ENCODE measurements around the gene CACNA1C. TPM values are rescaled to one million over a fixed set of nuclear protein-coding genes. Genes with fewer than 3 reads are reported as not detected.

CACNA1C gene
- total RNA-seq, 3 donors from 2014 or later = 2.6 to 11.8 (median 9.5) TPM

DNA sequence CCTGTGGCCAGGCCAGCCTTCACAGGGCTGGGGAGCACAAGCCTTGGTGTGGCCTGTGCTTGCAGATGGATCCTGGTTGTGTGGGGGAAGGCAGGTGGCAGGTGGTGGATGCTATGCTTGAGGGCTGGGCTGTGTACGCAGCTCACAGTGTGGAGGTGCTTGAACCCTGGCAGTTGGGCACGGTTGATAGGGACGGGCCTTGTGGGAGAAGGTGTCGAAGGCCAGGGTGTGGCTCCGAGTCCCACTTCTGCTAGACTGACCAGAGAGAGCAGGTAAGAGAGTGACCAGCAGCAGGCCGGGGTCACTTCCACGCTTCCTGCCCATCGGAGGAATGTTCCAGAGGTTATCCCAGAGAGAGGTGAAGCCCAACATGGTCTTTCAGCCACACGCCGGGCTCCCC, 85.5 kb downstream of the CACNA1C start:
- Histone ChIP-seq H3K36me3 (no peaks in the 10 kb centered on the region), H3K4me1 (no peaks in the 10 kb centered on the region), H3K4me3 (no peak overlapping the region), H3K27me3 (no peaks in the 10 kb centered on the region), H3K27ac (no peak overlapping the region), H3K9me3 (no peaks in the 10 kb centered on the region)
- TF ChIP-seq POLR2A (IDR thresholded peaks at IDR 0.05) (no peak), POLR2AphosphoS5 (IDR thresholded peaks at IDR 0.05) (no peak), CTCF (IDR thresholded peaks at IDR 0.05) (no peak)
- no peak for DNase-seq (ENCODE audit: low spot score in 2 of 2)
- intact Hi-C loops (cut with DNase I; ENCODE audit: low total_unique reads) = no loop called here

- DNase-seq (ENCODE audit: low spot score in 2 of 2) = no peak
- Histone ChIP-seq H3K27me3 (no peaks in the 10 kb centered on the region), H3K9me3 (no peaks in the 10 kb centered on the region), H3K4me1 (no peaks in the 10 kb centered on the region), H3K4me3 (no peak overlapping the region), H3K27ac (no peak overlapping the region), H3K36me3 (no peaks in the 10 kb centered on the region)
- TF ChIP-seq CTCF (IDR thresholded peaks at IDR 0.05) (no peak), POLR2AphosphoS5 (IDR thresholded peaks at IDR 0.05) (no peak), POLR2A (IDR thresholded peaks at IDR 0.05) (no peak)
- intact Hi-C loops (cut with DNase I; ENCODE audit: low total_unique reads) = no loop called here
These were observed 86.1 kb downstream of the CACNA1C start for GRCh38 chr12:2138871-2139308.

GRCh38 chr12:2139651-2140050, 86.9 kb downstream of the CACNA1C start:
- intact Hi-C loops (cut with DNase I; ENCODE audit: low total_unique reads) = no loop called here

GRCh38 chr12:2140858-2141519, 88.2 kb downstream of the CACNA1C start:
- TF ChIP-seq POLR2A (IDR thresholded peaks at IDR 0.05) (no peak), POLR2AphosphoS5 (IDR thresholded peaks at IDR 0.05) (no peak)
- DNase-seq (ENCODE audit: low spot score in 2 of 2) = no peak
- Histone ChIP-seq H3K4me3 (no peak overlapping the region), H3K4me1 (no peaks in the 10 kb centered on the region), H3K27ac (no peak overlapping the region), H3K27me3 (no peaks in the 10 kb centered on the region), H3K9me3 (no peaks in the 10 kb centered on the region), H3K36me3 (no peaks in the 10 kb centered on the region)
- intact Hi-C loops (cut with DNase I; ENCODE audit: low total_unique reads) = no loop called here

More at GRCh38 chr12:2139651-2140050, 86.9 kb downstream of the CACNA1C start:
- Histone ChIP-seq H3K27me3 (no peaks in the 10 kb centered on the region), H3K4me1 (no peaks in the 10 kb centered on the region), H3K9me3 (no peaks in the 10 kb centered on the region), H3K36me3 (no peaks in the 10 kb centered on the region), H3K4me3 (no peak overlapping the region), H3K27ac (no peak overlapping the region)
- no peak for DNase-seq (ENCODE audit: low spot score in 2 of 2)
- no peak for TF ChIP-seq POLR2AphosphoS5 (IDR thresholded peaks at IDR 0.05)
- no peak for TF ChIP-seq POLR2A (IDR thresholded peaks at IDR 0.05)
- TF ChIP-seq CTCF (IDR thresholded peaks at IDR 0.05) = no peak

GRCh38 chr12:2142068-2142467, 89.3 kb downstream of the CACNA1C start:
- Histone ChIP-seq H3K36me3 (no peaks in the 10 kb centered on the region), H3K9me3 (no peaks in the 10 kb centered on the region), H3K4me1 (no peaks in the 10 kb centered on the region), H3K27me3 (no peaks in the 10 kb centered on the region), H3K27ac (no peak overlapping the region), H3K4me3 (no peak overlapping the region)
- intact Hi-C loops (cut with DNase I; ENCODE audit: low total_unique reads) = no loop called here
- DNase-seq (ENCODE audit: low spot score in 2 of 2) = no peak
- no peak for TF ChIP-seq POLR2AphosphoS5 (IDR thresholded peaks at IDR 0.05)
- no peak for TF ChIP-seq CTCF (IDR thresholded peaks at IDR 0.05)
- no peak for TF ChIP-seq POLR2A (IDR thresholded peaks at IDR 0.05)
